ENCODE measurements around the gene HCRTR2. TPM values are rescaled to one million over a fixed set of nuclear protein-coding genes. Genes with fewer than 3 reads are reported as not detected.
"Not testable (repeated sequence)": the region's sequence is repeated elsewhere in the genome, so short reads cannot be mapped to it uniquely, and the experiment has no call there.

HCRTR2 gene
- total RNA-seq, 1 donor from 2014 or later: not detected

- DNase-seq: no peak
These were observed 46.6 kb downstream of the HCRTR2 start for GRCh38 chr6:55220961-55221360.

- DNase-seq: no peak
These were observed 53.5 kb downstream of the HCRTR2 start for GRCh38 chr6:55227862-55228261.

GRCh38 chr6:55239099-55239498 lies 64.8 kb downstream of the HCRTR2 start:
- DNase-seq: no peak

- peak; percentile 31 for DNase-seq
These were observed 66.8 kb downstream of the HCRTR2 start for GRCh38 chr6:55240975-55241605.

- DNase-seq: no peak
These were observed 76.1 kb downstream of the HCRTR2 start for GRCh38 chr6:55250400-55250799.

- DNase-seq: no peak
These were observed 80.8 kb downstream of the HCRTR2 start for GRCh38 chr6:55255113-55255512.

- DNase-seq: no peak
These were observed 85.9 kb downstream of the HCRTR2 start for GRCh38 chr6:55260181-55260580.

- no peak for DNase-seq
These were observed 91.2 kb downstream of the HCRTR2 start for GRCh38 chr6:55265409-55266114.

- peak; percentile 37 for DNase-seq
These were observed 92.6 kb downstream of the HCRTR2 start for GRCh38 chr6:55266896-55267295.

GRCh38 chr6:55276745-55277530 lies 102.6 kb downstream of the HCRTR2 start:
- peak; percentile 40 for DNase-seq

- DNase-seq: no peak
These were observed 103.3 kb downstream of the HCRTR2 start for GRCh38 chr6:55277646-55278045.

GRCh38 chr6:55281215-55281614 lies 106.9 kb downstream of the HCRTR2 start:
- no peak for DNase-seq

- DNase-seq: no peak
These were observed 107.8 kb downstream of the HCRTR2 start for GRCh38 chr6:55282115-55282514.

GRCh38 chr6:55286824-55287223 lies 112.5 kb downstream of the HCRTR2 start:
- no peak for DNase-seq

- DNase-seq: no peak
These were observed 116.4 kb downstream of the HCRTR2 start for GRCh38 chr6:55290736-55291135.

- no peak for DNase-seq
These were observed 118.8 kb downstream of the HCRTR2 start for GRCh38 chr6:55293116-55293515.

GRCh38 chr6:55297214-55297613 lies 122.9 kb downstream of the HCRTR2 start:
- not testable (repeated sequence) for DNase-seq

GRCh38 chr6:55299286-55299985 lies 125.1 kb downstream of the HCRTR2 start:
- DNase-seq: no peak

- DNase-seq: no peak
These were observed 130.4 kb downstream of the HCRTR2 start for GRCh38 chr6:55304747-55305146.

GRCh38 chr6:55319961-55320695 lies 145.8 kb downstream of the HCRTR2 start:
- no peak for DNase-seq

- DNase-seq: no peak
These were observed 146.4 kb downstream of the HCRTR2 start for GRCh38 chr6:55320696-55321086.

GRCh38 chr6:55327169-55327568 lies 152.9 kb downstream of the HCRTR2 start, which contains the start of gene GFRAL:
Gene GFRAL (plus strand): TSS chr6:55327469. CDS start chr6:55327555, 86 bp downstream.
- DNase-seq: no peak
